GM18873 (cell line): ENCODE results near the gene CDH8.
"Not testable (repeated sequence)": the region's sequence is repeated elsewhere in the genome, so short reads cannot be mapped to it uniquely, and the experiment has no call there.

Experiments
- ATAC-seq: cut with Tn5 transposase; IDR thresholded peaks from one replicate; pipeline ENCODE4 v1.9.1; 2021; ENCODE audit warnings: mild to moderate bottlenecking, moderate library complexity, moderate number of reproducible peaks; ENCODE audit not compliant: unreplicated experiment, low FRiP score

The CDH8 gene

DNA sequence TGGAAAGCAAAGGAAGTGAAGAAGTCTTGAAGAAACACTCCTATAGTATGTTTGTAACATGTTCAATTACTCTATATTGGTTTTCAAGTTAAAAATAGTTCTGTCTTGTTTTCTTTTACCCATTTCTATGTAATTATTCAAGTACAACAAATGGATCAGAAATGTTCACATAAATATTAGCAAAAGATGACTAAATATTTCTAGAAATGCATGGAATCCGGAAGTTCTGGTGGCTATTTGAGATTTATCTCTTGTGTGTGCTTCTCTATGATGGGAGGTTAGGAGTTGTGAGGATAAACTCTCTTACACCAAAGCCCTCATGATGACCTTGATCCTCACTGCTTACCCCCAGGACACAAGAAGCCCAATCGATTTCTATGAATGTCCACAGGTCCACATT is 237.5 kb downstream of the CDH8 start:
- ATAC-seq = no peak

DNA sequence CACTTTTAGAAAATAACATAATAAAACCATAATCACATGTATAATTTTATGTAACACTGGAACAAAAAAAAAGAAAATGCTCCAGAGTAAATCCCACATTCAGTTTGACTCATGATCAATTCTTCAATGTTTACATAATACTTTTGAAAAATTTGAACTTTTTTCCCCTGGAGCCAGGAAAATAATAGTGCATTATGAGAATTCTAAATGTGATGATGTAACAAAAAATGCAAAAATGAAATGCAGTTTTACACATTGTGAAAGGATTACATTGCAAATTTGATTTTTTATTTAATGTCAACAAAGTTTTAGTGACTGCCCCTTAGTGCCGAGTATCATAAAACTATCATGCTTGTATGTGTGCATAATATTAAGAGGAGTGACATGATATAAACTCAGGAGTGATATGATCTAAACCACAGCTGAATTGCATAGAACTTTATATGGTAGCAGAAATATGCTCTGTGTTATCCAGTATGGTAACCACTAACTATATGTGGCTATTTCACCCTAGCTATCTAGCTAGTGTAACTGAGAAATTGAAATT is 238.2 kb downstream of the CDH8 start:
- ATAC-seq = no peak

DNA sequence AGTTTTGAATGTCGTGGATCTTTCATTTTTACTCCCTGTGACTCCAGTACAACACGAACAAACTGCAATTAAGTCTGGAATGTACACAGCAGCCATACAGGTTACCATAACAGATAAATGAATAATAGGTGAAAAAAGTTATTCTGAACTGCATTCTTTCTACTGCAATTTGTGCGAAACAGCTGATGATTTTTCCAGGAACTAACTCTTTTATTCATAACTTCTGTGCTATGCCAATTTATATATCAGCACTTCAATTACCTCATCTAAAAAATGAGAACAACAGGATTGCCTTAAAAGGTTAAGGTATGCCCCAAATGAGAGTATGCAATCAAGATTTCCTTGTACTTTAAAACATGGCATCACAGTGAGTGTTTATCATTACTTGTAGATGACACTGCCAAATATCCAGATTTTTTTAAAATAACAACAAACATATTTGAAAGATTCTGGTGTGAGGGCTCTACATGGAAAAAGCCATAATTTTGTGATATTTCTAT is 238.9 kb downstream of the CDH8 start:
- ATAC-seq = no peak

DNA sequence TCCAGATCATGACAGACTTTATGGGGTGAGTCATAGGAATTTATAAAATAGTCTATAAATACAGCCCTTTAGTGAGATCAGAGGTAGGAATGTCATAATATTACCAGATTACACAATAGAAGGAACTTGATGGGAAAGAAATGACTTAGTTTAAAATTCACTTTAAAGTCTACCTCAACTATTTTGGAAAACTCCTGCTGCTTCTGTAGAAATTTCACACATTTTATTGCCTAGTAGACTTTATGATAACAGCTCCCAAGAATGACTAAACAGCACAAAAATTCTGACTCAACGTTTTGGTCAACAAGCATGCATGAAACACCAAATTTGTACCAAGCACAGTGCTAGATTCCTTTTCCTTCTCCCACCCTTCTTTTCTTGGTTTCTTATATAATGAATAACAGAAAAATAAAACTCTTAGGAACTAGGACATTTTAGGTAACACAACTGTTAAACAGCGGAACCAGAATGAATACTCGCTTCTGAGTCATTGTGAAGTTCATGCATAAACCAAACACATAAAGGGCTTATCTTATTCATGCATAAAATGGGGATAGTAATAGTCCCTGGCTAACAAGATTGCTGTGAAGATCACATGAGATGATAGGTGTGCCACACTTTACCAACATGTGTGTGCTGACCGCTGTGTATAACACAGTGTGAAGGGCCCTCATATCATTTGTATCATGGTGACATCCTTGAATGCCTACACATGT is 243.9 kb downstream of the CDH8 start:
- ATAC-seq = no peak

DNA sequence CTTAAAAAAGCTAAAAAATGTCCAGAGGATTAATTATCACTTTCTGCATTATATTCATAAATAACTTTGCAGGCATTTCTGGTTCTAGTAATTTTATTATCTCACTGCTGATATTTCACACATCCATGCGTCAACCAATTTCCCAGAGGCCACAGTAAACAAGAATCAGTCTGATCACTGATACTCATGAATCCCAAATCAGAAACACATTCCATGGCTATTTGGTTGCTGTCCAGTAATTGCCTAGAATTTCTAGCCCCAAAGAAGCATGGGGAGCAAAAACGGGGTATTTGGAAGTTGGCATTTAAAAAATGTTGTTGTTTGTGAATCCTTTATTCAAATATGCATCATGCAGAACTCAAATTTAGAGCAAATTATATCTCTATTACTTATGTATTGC is 244.8 kb downstream of the CDH8 start:
- ATAC-seq = no peak

GRCh38 chr16:61781855-61782254 is 254.4 kb downstream of the CDH8 start:
- ATAC-seq = not testable (repeated sequence)

- ATAC-seq = no peak
Measured at GRCh38 chr16:61780161-61780560, 256.1 kb downstream of the CDH8 start.

DNA sequence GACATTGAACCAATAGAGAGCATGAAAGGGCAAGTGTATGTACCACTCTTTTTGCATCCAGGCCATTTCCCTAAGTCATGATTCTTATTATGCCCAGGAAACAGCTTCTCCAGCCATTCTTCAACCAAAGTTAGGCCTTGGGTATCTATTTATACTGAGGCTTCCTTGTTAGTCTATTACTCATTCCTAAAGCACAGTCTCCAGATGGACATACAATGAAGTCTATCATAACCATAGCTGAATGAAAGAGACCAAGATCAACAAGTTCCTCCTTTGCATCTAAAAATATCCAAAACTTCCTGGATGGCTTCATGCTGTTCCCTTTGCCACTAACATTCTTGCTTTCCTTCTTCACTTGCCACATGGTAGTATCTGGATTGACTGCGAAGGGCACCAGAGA is 265.9 kb downstream of the CDH8 start:
- ATAC-seq = no peak

GRCh38 chr16:61763991-61764390 is 272.2 kb downstream of the CDH8 start:
- ATAC-seq = no peak

- ATAC-seq = no peak
Measured at GRCh38 chr16:61763013-61763412, 273.2 kb downstream of the CDH8 start.

- no peak for ATAC-seq
Measured at GRCh38 chr16:61730997-61731396, 305.2 kb downstream of the CDH8 start.

DNA sequence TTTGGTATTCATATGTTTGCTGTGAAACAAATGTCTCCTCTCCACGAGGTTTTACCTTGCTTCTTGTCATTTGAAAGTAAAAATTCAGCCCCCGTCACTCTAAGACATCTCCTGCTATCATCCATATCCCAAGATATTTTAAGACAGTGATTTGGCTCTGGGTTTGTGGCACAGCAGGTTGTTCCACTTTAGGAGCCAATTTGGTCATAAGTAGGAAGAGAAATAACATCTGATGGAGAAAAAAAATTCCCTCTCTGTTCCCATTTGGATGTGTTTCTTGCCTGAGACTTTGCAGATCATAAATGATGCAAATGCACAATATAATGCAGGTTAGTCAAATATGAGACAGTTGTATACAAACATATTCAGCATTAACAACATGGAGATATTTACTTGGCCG is 309.5 kb downstream of the CDH8 start:
- no peak for ATAC-seq

DNA sequence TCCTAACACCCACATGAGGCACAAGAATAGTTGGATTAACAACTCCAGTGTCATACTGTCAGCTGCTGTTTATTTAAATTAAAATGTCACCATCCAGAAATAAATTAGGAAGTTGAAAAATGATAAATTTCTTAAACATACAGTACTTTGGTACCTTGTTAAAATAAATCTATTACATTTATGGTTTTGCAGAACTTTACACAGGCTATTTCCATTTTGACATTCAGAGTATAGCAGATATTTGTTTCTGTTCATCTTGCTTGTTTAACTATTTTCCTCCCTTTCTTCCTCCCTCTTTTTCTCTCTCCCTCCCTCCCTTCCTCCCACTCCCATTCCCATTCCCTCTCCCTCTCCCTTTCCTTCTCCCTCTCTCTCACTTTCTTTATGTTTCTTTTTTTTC is 310.1 kb downstream of the CDH8 start:
- ATAC-seq = no peak

DNA sequence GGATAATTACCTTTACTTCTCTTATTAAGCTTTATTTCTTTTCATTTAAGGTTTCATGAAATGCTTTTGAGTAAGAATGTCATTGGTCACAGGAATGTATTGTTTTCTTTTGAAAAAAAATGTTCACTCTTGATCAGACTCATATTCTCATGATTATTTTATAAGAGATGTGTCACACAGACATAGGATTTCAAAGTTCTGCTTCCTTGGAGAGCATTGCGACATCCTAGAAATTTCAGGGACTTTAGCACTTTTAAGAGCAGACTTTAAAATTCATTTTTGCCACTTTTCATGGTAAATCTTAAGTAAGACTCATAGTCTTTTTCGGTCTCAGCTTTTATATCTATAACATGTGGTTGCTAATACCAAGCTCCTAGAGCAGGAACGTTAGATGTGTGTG is 314.7 kb downstream of the CDH8 start:
- ATAC-seq = no peak

- no peak for ATAC-seq
Measured at GRCh38 chr16:61715393-61715792, 320.8 kb downstream of the CDH8 start.

GRCh38 chr16:61713787-61714186 is 322.5 kb downstream of the CDH8 start:
- ATAC-seq = no peak

DNA sequence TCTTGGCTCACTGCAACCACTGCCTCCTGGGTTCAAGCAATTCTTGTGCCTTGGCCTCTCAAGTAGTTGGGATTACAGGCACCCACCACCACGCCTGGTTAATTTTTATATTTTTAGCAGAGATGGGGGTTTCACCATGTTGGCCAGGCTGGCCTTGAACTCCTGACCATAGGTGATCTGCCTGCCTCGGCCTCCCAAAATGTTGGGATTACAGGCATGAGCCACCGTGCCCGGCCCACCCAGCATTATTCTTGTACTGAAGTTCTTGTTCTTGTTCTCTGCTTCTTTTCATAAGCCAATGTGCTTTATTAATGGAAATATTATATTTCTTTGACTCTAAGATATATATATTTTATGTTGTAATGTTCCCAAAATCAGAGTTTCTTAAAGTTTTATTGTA is 336.6 kb downstream of the CDH8 start:
- ATAC-seq = not testable (repeated sequence)

DNA sequence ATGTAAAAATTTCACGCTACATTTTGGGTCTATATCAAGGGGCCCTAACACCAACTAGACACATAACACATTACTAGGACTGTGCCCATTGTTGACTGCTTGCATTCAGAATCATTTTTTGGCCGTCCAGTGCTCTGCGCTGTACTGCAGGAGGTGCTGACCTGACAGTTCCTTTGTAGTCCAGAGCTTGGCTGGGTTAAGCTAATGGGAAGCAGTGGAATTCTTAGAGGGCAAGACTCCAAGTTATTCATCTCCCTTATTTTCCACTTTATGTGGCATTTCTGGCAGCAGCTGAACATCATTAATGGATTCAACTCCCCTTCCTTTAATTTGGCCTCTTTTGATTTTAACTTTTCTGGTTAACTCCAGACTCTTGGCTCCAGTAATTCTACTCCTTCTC is 351.7 kb downstream of the CDH8 start:
- ATAC-seq = no peak

- no peak for ATAC-seq
Measured at GRCh38 chr16:61681673-61682072, 354.6 kb downstream of the CDH8 start.

DNA sequence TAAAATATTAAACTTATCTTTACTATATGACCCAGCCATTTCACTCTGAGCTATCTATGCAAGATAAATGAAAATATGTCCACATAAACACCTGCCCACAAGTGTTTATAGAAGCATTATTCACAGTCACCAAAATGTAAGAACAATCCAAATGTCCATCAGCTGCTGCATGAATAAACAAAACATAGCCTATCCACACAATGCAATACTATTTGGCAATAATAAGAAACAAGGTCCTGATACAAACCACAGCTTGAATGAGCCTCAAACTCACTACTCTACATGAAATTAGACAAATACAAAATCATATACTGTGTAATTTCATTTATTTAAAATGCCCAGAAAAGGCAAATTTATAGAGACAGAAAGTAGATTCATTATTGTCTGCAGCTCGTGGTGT is 355.1 kb downstream of the CDH8 start:
- no peak for ATAC-seq

- ATAC-seq = no peak
Measured at GRCh38 chr16:61678182-61678581, 358.1 kb downstream of the CDH8 start.

DNA sequence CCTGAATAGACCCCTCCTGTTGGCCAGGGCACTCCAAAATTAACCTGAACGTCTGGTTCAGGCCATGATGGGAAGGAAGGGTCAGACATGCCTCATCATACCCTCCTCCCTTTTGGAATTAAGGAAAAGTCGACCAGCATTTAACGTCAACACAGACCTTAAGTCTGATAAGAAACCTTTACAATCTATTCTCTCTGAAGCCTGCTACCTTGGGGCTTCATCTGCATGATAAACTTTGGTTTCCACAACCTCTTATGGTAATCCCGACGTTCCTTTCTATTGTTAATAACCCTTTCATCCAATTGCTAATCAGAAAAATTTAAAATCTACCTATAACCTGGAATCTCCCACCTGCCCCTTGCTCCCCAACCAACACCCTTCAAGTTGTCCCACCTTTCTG is 358.5 kb downstream of the CDH8 start:
- no peak for ATAC-seq
